Activated naive CD8-positive, alpha-beta T cell treated with anti-CD3 and anti-CD28 coated beads, Interleukin-2, amount 50 U/mL, for 16 hours (primary cell): Measurements from ENCODE around the gene TRAF3.
"Not testable (repeated sequence)": the region's sequence is repeated elsewhere in the genome, so short reads cannot be mapped to it uniquely, and the experiment has no call there.

Source experiments
- DNase-seq: peaks from one replicate; pipeline ENCODE4 v3.0.0-alpha.2; 2020; ENCODE audit warnings: low read depth, low spot score

Gene TRAF3

GRCh38 chr14:102752239-102752847, 24.9 kb upstream of the TRAF3 start:
- no peak for DNase-seq

DNA sequence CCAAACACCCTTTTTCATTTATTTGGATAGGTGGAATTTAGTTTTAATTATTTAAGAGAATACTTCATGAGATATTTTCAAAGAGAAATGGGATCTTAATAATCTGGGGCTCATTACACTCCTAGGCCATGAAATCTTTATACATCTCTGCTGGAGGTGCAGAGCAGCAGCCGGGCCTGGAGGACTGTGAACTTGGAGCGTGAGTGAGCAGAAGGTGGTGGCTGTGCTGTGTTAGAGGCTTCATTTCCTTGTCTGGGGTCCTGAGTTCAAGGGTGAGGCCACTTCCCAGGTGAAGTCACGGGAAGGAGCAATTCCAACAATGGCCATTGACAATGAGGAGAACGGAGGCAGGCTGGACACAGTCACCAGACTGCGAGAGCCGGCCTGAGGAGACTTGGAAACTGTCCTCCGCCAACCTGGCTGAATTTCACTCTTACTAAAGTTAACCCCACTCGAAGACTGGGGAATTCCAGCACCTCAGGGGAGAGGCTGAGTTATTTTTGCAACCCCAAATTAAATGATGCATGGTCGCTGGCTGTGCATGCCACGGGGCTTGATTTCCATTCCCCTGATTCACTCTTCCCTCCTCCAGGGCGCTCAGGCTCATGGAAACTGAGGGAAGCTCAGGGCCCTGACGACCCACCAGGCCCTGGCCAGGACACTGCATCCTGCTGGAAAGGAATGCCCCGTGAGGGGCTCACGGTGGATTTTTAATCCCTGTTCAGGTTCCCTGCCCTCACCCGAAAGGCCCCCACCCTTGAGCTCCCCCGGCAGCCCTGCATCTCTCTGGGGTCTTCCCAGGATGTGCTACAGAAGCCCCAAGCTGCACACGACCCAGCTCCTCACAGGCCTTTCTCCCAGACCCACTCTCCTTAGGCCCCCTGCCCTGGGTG, 22.6 kb upstream of the TRAF3 start:
- DNase-seq, result no peak

GRCh38 chr14:102757646-102758045, 19.6 kb upstream of the TRAF3 start:
- DNase-seq, result no peak

- DNase-seq, result no peak
Measured at GRCh38 chr14:102758087-102758486, 19.2 kb upstream of the TRAF3 start.

DNA sequence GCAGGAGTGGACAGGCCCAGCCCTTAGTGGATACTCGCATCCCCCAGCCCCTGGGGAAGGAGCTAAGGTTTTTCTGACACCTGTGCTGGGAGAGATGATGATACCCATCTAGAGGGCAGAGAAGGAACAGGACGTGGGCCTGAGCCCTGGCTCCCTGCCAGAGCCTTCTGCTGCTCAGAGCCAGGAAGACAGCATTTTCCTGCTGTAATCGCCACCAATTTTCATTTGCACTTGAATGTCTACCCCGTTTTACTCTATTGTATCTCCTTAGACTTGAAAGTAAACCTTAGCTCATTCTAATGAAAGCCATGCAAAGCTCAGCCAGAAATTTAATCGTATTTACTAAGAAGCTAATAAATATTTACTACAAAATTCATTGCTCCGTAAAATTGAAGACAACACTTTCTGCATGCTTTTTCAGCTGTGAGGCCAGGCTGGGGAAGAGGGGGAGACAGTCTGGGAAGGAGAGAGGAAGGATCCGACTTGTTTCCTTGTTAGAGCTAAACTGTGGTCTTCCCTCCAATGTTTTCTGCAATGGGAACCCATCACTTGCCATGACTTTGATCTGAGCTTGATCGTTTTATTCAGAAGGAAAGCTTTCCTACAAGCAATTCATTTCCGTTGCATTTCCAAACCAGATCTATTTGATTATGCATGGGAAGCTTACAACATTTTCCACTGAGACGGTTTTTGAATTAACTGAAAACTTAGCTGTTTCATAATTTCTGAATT, 17.6 kb upstream of the TRAF3 start:
- DNase-seq, result no peak

- DNase-seq, result no peak
Measured at GRCh38 chr14:102760496-102761193, 16.6 kb upstream of the TRAF3 start.

DNA sequence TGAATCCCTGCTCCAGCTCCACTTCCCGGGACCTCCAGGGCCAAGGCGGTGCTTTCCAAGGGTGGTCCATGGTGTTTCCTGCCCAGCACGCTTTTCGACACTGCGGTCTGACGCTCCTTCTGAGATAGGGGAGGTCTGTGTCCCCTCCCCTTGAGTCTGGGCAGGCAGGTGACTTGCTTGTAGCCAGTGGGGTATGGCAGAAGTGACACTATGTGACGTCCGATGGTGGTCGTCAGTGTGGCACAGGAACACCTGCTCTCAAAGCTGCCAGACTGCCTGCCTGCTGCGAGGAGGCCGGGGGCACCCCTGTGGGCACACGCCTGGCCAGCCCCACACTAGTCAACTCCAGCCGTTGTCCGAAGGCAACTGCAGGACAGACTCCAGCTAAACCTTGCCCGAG, 16.0 kb upstream of the TRAF3 start:
- DNase-seq, result no peak

DNA sequence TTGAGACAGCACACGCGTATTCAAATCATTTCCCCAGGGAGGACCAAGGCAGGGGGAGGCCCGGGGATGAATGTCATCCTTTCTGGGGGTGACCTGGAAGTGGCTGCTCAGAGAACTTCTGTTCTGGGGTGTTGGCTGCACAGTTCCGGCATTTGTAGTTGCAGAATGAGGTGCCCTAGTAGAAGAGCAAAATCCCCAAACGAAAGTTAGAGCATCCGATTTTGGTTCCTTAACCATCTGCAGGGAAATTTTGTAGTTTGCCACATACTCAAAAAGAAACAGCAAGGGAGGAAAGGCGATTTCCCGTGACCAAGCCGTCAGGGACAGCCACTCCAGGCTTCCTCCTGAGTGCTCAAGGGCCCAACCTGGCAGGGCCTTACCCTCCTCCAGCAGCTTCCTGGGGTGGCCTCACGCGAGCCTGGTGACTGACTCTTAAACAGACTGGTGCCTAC, 13.0 kb upstream of the TRAF3 start:
- no peak for DNase-seq

- DNase-seq, result not testable (repeated sequence)
Measured at GRCh38 chr14:102765770-102766169, 11.5 kb upstream of the TRAF3 start.

DNA sequence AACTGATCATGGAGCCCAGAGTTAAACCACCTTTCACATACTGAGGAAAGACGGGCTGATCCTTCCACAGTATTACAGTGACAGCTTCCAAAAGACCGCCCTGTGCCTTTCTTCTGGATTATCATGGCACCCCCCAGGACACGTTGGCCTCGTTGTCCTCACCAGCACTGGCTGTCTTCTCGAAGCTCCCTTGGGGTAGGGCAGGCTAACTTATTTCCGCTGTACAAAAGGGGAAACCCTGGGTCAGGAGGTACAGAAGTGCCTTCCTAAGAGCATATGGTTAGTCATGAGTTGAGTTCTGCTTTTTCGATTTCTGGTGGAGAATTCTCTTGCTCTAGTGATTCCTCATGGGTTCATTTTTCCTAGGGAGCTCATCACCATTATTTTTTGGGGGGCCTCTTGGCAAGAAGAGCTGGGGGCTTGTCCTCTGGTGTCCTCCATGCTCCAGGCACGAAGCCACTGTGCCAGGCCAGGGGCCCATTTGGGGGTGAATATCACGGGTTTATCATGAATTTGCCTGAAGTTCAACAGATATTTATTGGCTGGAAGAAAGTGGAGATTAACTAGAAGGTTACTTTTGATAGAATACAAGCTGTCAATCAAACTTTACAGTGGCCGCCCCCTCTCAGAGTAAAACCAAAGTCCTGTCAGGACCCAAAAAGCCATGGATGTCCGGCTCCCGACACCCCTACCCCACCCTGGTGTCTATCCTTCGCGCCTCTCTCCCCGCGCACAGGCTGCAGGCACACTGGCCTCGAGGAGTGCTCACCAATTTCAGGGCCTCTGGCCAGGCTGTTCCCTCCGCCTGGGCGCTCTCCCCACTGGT, 8.8 kb upstream of the TRAF3 start:
- no peak for DNase-seq

GRCh38 chr14:102769049-102769327, 8.3 kb upstream of the TRAF3 start:
- no peak for DNase-seq

GRCh38 chr14:102770147-102771123, 6.8 kb upstream of the TRAF3 start:
- DNase-seq, result no peak

- DNase-seq, result no peak
Measured at GRCh38 chr14:102771144-102771543, 6.1 kb upstream of the TRAF3 start.

DNA sequence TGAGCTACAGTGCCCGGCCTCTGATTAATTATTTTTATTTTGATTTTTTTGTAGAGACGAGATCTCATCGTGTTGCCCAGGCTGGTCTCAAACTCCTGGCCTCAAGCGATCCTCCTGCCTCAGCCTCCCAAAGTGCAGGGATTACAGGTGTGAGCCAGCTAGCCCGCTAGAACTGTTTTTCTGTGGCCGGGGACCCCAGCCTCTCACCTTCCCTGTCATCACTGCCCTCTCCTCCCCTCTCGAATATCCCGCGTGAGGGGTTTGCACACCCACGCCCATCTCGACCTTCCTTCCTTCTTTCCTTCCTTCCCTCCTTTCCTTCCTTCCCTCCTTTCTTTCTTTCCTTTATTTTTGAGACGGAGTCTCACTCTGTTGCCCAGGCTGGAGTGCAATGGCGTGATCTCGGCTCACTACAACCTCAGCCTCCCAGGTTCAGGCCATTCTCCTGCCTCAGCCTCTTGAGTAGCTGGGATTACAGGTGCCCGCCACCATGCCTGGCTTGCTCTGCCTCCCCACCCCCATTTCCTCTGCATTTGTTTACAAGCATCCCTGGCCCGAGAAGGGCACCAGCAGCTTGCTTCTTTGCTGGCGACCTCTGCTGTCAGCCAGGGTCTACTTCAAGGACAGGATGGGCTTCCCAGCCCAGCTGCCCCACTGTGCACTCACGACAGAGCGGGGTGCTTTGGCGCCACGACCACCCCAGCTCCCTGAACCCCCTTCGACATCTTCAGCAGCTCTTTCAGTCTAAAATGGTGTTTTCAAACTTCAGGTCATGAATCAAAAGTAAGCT, 4.3 kb upstream of the TRAF3 start:
- DNase-seq, result no peak

DNA sequence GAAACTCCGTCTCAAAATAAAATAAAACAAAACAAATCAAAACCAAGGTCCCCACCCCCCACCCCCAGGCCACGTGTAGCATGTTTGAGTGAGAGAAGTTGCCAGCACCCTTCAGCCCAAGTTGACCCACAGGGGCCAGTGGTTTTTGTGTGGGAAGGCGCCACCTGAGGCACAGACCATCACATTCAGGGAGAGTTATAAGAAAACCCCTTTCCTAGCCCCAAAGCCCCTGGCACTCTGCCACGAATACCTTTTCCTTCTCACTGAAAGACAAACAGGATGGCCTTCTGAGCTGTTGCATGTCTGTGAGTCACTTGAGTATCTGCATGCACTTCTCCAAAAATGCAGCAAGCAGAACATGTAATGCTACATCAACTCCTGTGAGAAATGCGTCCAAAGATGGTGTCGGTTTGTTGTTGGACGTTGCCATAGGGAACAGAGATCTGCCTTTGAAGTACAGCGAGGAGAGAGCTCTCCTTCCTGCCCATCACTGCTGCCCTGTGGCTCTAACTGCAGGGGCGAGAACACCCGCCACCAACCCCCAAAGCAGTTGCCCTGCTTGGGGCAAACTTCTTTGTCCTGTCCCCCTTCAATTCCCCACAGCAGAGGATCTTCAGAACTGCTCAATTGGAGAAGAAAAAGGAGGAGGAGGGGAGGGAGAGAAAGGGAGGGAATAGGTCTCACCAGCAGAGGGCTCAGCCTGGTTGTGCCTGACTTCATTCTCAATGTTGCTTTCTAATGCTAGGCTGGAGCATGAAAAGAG, 2.7 kb upstream of the TRAF3 start:
- no peak for DNase-seq

DNA sequence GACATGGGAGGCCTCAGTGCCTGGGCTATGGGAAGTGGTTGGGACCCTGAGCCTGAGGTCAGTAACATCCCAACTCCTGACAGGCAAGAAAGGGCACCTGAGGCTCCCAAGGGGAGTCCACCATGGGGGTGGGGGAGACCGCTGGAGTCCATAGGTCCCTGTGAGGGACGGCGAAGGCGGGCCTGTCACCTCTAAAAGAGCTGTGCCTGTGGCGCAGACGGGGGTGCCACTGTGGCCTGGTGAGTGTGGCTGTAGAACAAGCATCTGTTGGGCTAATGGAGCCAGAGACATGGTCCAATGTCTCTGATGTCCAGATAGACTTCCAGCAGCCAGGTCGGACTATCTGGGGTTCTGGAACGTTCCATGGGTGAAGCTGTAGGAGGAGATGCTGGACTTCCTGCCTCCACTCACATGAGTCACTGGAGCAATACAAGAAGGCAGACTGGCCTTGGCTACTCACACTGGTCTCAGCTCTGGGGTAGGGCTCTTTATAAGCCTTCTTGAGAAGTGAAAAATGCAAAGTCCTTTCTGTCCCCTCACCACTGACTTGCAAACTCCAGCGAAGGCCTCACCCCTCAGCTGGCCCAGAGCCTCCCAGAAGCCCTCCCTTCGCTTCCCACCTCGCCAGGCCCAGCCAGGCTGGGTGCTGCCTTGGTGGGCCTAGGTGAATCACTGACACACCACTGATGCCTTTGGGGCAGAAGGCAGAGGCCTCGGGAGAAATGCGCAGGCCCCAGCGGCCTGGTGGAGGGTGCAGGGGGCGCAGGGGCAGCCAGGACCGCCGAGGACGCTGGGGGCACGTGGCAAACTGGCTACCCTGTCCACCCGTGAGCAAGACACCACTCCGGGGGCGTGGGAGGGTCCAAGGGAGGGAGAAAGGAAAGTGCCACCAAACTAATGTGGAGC, 1.1 kb upstream of the TRAF3 start:
- no peak for DNase-seq

DNA sequence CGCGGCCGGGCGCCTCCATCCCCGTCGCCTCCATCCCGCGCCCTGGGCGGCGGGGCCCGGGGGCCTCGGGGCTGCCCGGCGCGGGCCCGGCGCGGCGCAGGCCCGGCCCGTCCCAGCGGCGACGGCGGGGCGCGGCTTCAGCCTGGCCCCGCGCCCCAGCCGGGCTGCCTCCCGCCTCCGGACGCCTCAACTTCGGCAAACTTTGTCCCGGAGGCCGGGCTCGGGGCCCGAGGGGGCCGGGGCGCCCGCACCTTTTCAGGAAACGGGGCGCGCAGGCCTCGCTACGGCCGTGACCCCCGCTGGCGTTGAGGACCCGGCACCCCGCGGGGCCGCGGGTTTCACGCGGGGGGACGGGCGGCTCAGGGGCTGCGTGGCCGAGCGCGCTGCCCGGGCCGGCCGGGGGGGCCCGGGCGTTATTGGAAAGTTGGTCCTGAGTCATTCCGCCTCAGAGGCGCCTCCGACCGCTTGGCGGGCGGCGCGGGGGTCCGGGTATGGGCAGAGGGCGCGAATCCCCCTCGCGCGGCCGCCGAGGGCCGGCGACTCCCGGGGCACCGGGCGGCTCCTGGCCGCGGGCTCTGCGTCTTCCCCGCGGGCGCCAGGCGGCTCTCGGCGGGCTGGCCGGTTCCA, 575 bp downstream of the TRAF3 start:
- DNase-seq, result no peak
